DOHH2 (cell line): ENCODE measurements around the gene ZNF469.

ENCODE experiments used
- CTCF ChIP-seq: fragments of 200-600 bp; sonication (generic); IDR thresholded peaks from one replicate; pipeline ENCODE4 v1.5.1; 2014; ENCODE audit warnings: antibody characterized with exemption, mild to moderate bottlenecking, low read depth, low read length; ENCODE audit not compliant: poor library complexity, severe bottlenecking
- EZH2phosphoT487 ChIP-seq: fragments of 200-600 bp; sonication (generic); IDR thresholded peaks from 2 replicates; pipeline ENCODE4 v1.6.1; 2017; ENCODE audit warnings: borderline replicate concordance, mild to moderate bottlenecking, antibody characterized with exemption, low read length, moderate library complexity, mixed read lengths

- TF ChIP-seq EZH2phosphoT487 (no peak), CTCF (no peak)
These were observed 5.3 kb downstream of the ZNF469 start for GRCh38 chr16:88387941-88388627.
